Endothelial cell of umbilical vein (primary cell): ENCODE measurements around the gene LEUTX. TPM values are rescaled to one million over a fixed set of nuclear protein-coding genes. Genes with fewer than 3 reads are reported as not detected.

Experiments used
- BruUV-seq: library from RNA; stranded (reverse); fragments of 400-500 nt; replicated peaks from 2 replicates; lab custom pipeline; 2021; lab: Mats Ljungman, UMichigan
- CTCF ChIA-PET: fragments of 300-600, 350-600 bp; sonication (Branson Sonifier 250); formaldehyde crosslinking; loops from one replicate; lab custom pipeline; 2021; ENCODE audit warnings: antibody characterized with exemption, inconsistent platforms; lab: Charles Lee
- POLR2A ChIA-PET: fragments of 300-600, 350-600 bp; sonication (Branson Sonifier 250); formaldehyde crosslinking; loops from one replicate; lab custom pipeline; 2021; ENCODE audit warnings: antibody characterized with exemption, inconsistent platforms; lab: Charles Lee
- DNase-seq: peaks from one replicate; pipeline ENCODE4 v3.0.0-alpha.2; 2011; ENCODE audit warnings: low read depth, low spot score
- FAIRE-seq: peaks from 2 replicates; lab custom pipeline; 2011; peaks lifted over from hg19 to GRCh38; lab: Jason Lieb, UNC
- H2AFZ ChIP-seq: 2 replicates; pipeline ENCODE4 v1.6.0; 2012; ENCODE audit warnings: low read depth, low read length, control low read depth, inconsistent platforms
- H3K27ac ChIP-seq: 2 replicates; pipeline ENCODE4 v1.5.1; 2011; ENCODE audit warnings: low read depth, mild to moderate bottlenecking, control low read depth, low read length, moderate library complexity; ENCODE audit not compliant: insufficient read depth
- H3K27me3 ChIP-seq, 2 experiments: 2 replicates each; pipeline versions ENCODE4 v1.6.0 to v1.6.1; 2011; ENCODE audit warnings: low read length in 2 of 2, mixed read lengths in 1 of 2; ENCODE audit not compliant: control insufficient read depth in 2 of 2, insufficient read depth in 2 of 2
- H3K36me3 ChIP-seq, 2 experiments: 2 replicates in 1 of 2; 3 replicates in 1 of 2; pipeline ENCODE4 v1.5.1; 2011; ENCODE audit warnings: low read length in 2 of 2, mild to moderate bottlenecking in 1 of 2, moderate library complexity in 1 of 2; ENCODE audit not compliant: control insufficient read depth in 2 of 2, insufficient read depth in 2 of 2; ENCODE audit errors: extremely low read depth in 1 of 2
- H3K4me1 ChIP-seq: 3 replicates; pipeline ENCODE4 v1.5.1; 2011; ENCODE audit warnings: mild to moderate bottlenecking, low read length; ENCODE audit not compliant: control insufficient read depth, insufficient read depth; ENCODE audit errors: extremely low read depth
- H3K4me2 ChIP-seq: 2 replicates; pipeline ENCODE4 v1.6.1; 2011; ENCODE audit warnings: low read length, control low read depth, mixed read lengths; ENCODE audit not compliant: insufficient read depth
- H3K4me3 ChIP-seq, 3 experiments: fragments of 200-600 bp in 1 of 3; sonication (generic), shearing (Covaris generic) in 1 of 3; replicated peaks in 1 of 3; 2 replicates each; pipeline ENCODE4 v1.5.1; 2011 to 2016; ENCODE audit warnings: control low read depth in 3 of 3, low read length in 3 of 3, mild to moderate bottlenecking in 2 of 3, inconsistent platforms in 1 of 3, low read depth in 1 of 3, moderate library complexity in 1 of 3; ENCODE audit not compliant: insufficient read depth in 1 of 3
- H3K79me2 ChIP-seq: 2 replicates; pipeline ENCODE4 v1.6.0; 2012; ENCODE audit warnings: low read length, inconsistent platforms; ENCODE audit not compliant: control insufficient read depth, insufficient read depth
- H3K9ac ChIP-seq: replicated peaks from 2 replicates; pipeline ENCODE3; 2011; ENCODE audit warnings: low read length, control low read depth; ENCODE audit not compliant: insufficient read depth; ENCODE audit errors: extremely low read depth
- H3K9me1 ChIP-seq: replicated peaks from 3 replicates; pipeline ENCODE4 v1.6.0; 2011; ENCODE audit warnings: mild to moderate bottlenecking, low read length; ENCODE audit not compliant: control insufficient read depth, insufficient read depth; ENCODE audit errors: extremely low read depth
- H3K9me3 ChIP-seq: replicated peaks from 2 replicates; pipeline ENCODE4 v1.5.1; 2012; ENCODE audit warnings: low read length, inconsistent platforms; ENCODE audit not compliant: control insufficient read depth, insufficient read depth
- H4K20me1 ChIP-seq: replicated peaks from 2 replicates; pipeline ENCODE3; 2011; ENCODE audit warnings: mild to moderate bottlenecking, low read length; ENCODE audit not compliant: control insufficient read depth, insufficient read depth; ENCODE audit errors: extremely low read depth
- CTCF ChIP-seq, 2 donors: IDR thresholded peaks; 1 replicate in 1 of 2; 2 replicates in 1 of 2; pipeline ENCODE4 v1.5.1; 2011; ENCODE audit warnings: low read length in 2 of 2, mild to moderate bottlenecking in 2 of 2, moderate library complexity in 2 of 2, control low read depth in 1 of 2, inconsistent platforms in 1 of 2, low read depth in 1 of 2; ENCODE audit not compliant: insufficient read depth in 1 of 2; ENCODE audit errors: extremely low read depth in 1 of 2
- FOS ChIP-seq: IDR thresholded peaks from 2 replicates; pipeline ENCODE4 v1.6.1; 2011; ENCODE audit warnings: mild to moderate bottlenecking, low read length, moderate library complexity, borderline replicate concordance; ENCODE audit not compliant: insufficient read depth
- GATA2 ChIP-seq: IDR thresholded peaks from 2 replicates; pipeline ENCODE4 v1.7.0; 2011; ENCODE audit warnings: low read depth, mild to moderate bottlenecking, moderate library complexity, mixed read lengths, low read length; ENCODE audit not compliant: insufficient read length, insufficient read depth
- JUN ChIP-seq: IDR thresholded peaks from 2 replicates; pipeline ENCODE4 v1.6.1; 2011; ENCODE audit warnings: borderline replicate concordance, low read depth; ENCODE audit not compliant: insufficient read length, insufficient read depth
- MAX ChIP-seq: IDR thresholded peaks from 2 replicates; pipeline ENCODE4 v1.6.1; 2011; ENCODE audit not compliant: insufficient read depth, insufficient read length
- MYC ChIP-seq: IDR thresholded peaks from one replicate; pipeline ENCODE4 v1.6.1; 2011; ENCODE audit warnings: mild to moderate bottlenecking, low read depth, low read length
- POLR2AphosphoS5 ChIP-seq: IDR thresholded peaks from 2 replicates; pipeline ENCODE4 v1.6.1; 2012; ENCODE audit warnings: low read depth, mild to moderate bottlenecking, control low read depth, low read length, moderate library complexity; ENCODE audit not compliant: insufficient read depth
- dilution Hi-C: fragments of 300-500 bp; cut with MboI; formaldehyde crosslinking; loops from one replicate; pipeline ENCODE4 v1.15.0; 2019; ENCODE audit warnings: low sequenced_read_pairs; ENCODE audit not compliant: extremely low pct_ligation_motif_present
- intact Hi-C: fragments of 100-400 bp; cut with micrococcal nuclease; formaldehyde crosslinking; loops from one replicate; pipeline ENCODE4 v1.10.0; 2022
- polyA plus RNA-seq, 4 experiments: library from polyadenylated mRNA; depleted of rRNA in 3 of 4; stranded (reverse) in 3 of 4; unstranded in 1 of 4; fragments of >200 nt; gene quantifications; 2 replicates each; pipeline versions ENCODE4 v1.2.1 to v1.2.3, GENCODE V29; 2011 to 2012; ENCODE audit warnings: missing spikeins in 1 of 4
- total RNA-seq: library from RNA; stranded (reverse); gene quantifications from 2 replicates; pipeline ENCODE4 v1.2.3, GENCODE V29; 2021

Gene LEUTX
- total and polyA plus RNA-seq, 2 donors (not counting 3 experiments of a cell fraction or from before 2014, with no cell fraction given) = not detected

- intact Hi-C loops = no loop called here
These were observed 32.4 kb downstream of the LEUTX start for GRCh38 chr19:39811064-39811463.

More at GRCh38 chr19:39811064-39811463, 32.4 kb downstream of the LEUTX start:
- no peak overlapping the region for H3K9ac ChIP-seq
- CTCF ChIA-PET = no interaction called here
- no peaks in the 10 kb centered on the region for H3K9me3 ChIP-seq
- POLR2A ChIA-PET = no interaction called here
- TF ChIP-seq MAX (no peak), MYC (no peak), POLR2AphosphoS5 (no peak), JUN (no peak), CTCF (IDR thresholded peaks at IDR 0.05; ENCODE audit: extremely low read depth in 1 of 2, insufficient read depth in 1 of 2, low read depth in 1 of 2, low read length in 2 of 2) (no peak), FOS (no peak), GATA2 (no peak)
- H2AFZ ChIP-seq = no peak overlapping the region
- no TSS peak for BruUV-seq
- no peaks in the 10 kb centered on the region for H3K36me3 ChIP-seq
- FAIRE-seq (no peak), DNase-seq (no peak)
- H3K27ac ChIP-seq = no peak overlapping the region
- no peaks in the 10 kb centered on the region for H4K20me1 ChIP-seq
- H3K4me2 ChIP-seq = no peak overlapping the region
- H3K4me3 ChIP-seq = no peak overlapping the region
- no peaks in the 10 kb centered on the region for H3K9me1 ChIP-seq
- dilution Hi-C loops = no loop called here
- no peaks in the 10 kb centered on the region for H3K4me1 ChIP-seq
- H3K27me3 ChIP-seq = no peaks in the 10 kb centered on the region
- no peaks in the 10 kb centered on the region for H3K79me2 ChIP-seq
